BE2C (cell line): ENCODE data around the gene SRCIN1.
"Not testable (repeated sequence)": the region's sequence is repeated elsewhere in the genome, so short reads cannot be mapped to it uniquely, and the experiment has no call there.

ENCODE experiments used
- DNase-seq: peaks from one replicate; pipeline ENCODE4 v3.0.0-alpha.2; 2020
- H3K27me3 ChIP-seq: fragments of 250-450 bp; sonication (Bioruptor Pico); 2 replicates; pipeline ENCODE4 v1.5.1; 2020; ENCODE audit warnings: mild to moderate bottlenecking
- H3K36me3 ChIP-seq: fragments of 250-450 bp; sonication (Bioruptor Pico); 2 replicates; pipeline ENCODE4 v1.5.1; 2020; ENCODE audit warnings: mild to moderate bottlenecking
- H3K4me1 ChIP-seq: fragments of 250-450 bp; sonication (Bioruptor Pico); 2 replicates; pipeline ENCODE4 v1.5.1; 2020
- H3K4me3 ChIP-seq: 2 replicates; pipeline ENCODE4 v1.5.1; 2011; ENCODE audit warnings: low read depth, low read length
- H3K9me3 ChIP-seq: fragments of 250-450 bp; sonication (Bioruptor Pico); 2 replicates; pipeline ENCODE4 v1.5.1; 2020
- CTCF ChIP-seq: IDR thresholded peaks from 2 replicates; pipeline ENCODE4 v1.5.1; 2012; ENCODE audit warnings: mild to moderate bottlenecking, low read depth, low read length

SRCIN1 gene

GRCh38 chr17:38498353-38498752 lies 107.4 kb downstream of the SRCIN1 start:
- Histone ChIP-seq H3K4me1 (no peaks in the 10 kb centered on the region), H3K4me3 (no peak overlapping the region), H3K36me3 (no peaks in the 10 kb centered on the region), H3K27me3 (no peaks in the 10 kb centered on the region), H3K9me3 (no peaks in the 10 kb centered on the region)
- no peak for TF ChIP-seq CTCF
- DNase-seq, result no peak

- H3K36me3 ChIP-seq, result not testable (repeated sequence)
Measured at GRCh38 chr17:38497656-38498055, 108.1 kb downstream of the SRCIN1 start.

GRCh38 chr17:38494152-38494551 lies 111.6 kb downstream of the SRCIN1 start:
- not testable (repeated sequence) for H3K9me3 ChIP-seq, H3K4me3 ChIP-seq, DNase-seq, H3K4me1 ChIP-seq, H3K36me3 ChIP-seq, H3K27me3 ChIP-seq

More at GRCh38 chr17:38497656-38498055, 108.1 kb downstream of the SRCIN1 start:
- not testable (repeated sequence) for H3K4me1 ChIP-seq, H3K9me3 ChIP-seq, H3K4me3 ChIP-seq, H3K27me3 ChIP-seq, DNase-seq

GRCh38 chr17:38492067-38493040 lies 113.4 kb downstream of the SRCIN1 start:
- TF ChIP-seq CTCF, result peak; percentile 69
- not testable (repeated sequence) for H3K36me3 ChIP-seq, H3K9me3 ChIP-seq, H3K4me3 ChIP-seq, H3K4me1 ChIP-seq, H3K27me3 ChIP-seq
- peak; percentile 94 for DNase-seq

- H3K4me1 ChIP-seq, DNase-seq, H3K27me3 ChIP-seq, H3K9me3 ChIP-seq, H3K4me3 ChIP-seq, H3K36me3 ChIP-seq: not testable (repeated sequence)
Measured at GRCh38 chr17:38491346-38492066, 114.2 kb downstream of the SRCIN1 start.

- not testable (repeated sequence) for H3K4me1 ChIP-seq, DNase-seq, H3K9me3 ChIP-seq, H3K4me3 ChIP-seq, H3K36me3 ChIP-seq, H3K27me3 ChIP-seq
Measured at GRCh38 chr17:38489774-38490173, 116.0 kb downstream of the SRCIN1 start.

GRCh38 chr17:38485681-38486298 lies 120.0 kb downstream of the SRCIN1 start:
- H3K4me3 ChIP-seq, H3K4me1 ChIP-seq, H3K27me3 ChIP-seq, DNase-seq, H3K9me3 ChIP-seq, H3K36me3 ChIP-seq: not testable (repeated sequence)

GRCh38 chr17:38485146-38485468 lies 120.6 kb downstream of the SRCIN1 start:
- no peak for DNase-seq
- Histone ChIP-seq H3K4me3 (no peak overlapping the region), H3K4me1 (no peaks in the 10 kb centered on the region), H3K36me3 (no peaks in the 10 kb centered on the region), H3K9me3 (no peaks in the 10 kb centered on the region), H3K27me3 (no peaks in the 10 kb centered on the region)
- TF ChIP-seq CTCF, result no peak
